Transverse colon (tissue), 3 donors: Measurements from ENCODE around the gene ABLIM2.

ENCODE experiments used
- POLR2A ChIP-seq: fragments of 450-650 bp; IDR thresholded peaks from one replicate; pipeline ENCODE4 v1.6.1; 2016; ENCODE audit warnings: antibody characterized with exemption, mild to moderate bottlenecking, moderate library complexity
- TF ChIP-seq, protein P1 (sequence below), 5 experiments: fragments of 200-600 bp in 3 of 5; fragments of 450-650 bp in 2 of 5; sonication (generic) in 3 of 5; IDR thresholded peaks; 1 replicate in 2 of 5; 2 replicates in 3 of 5; pipeline ENCODE4 v1.5.1; 2016 to 2017; ENCODE audit warnings: antibody characterized with exemption in 5 of 5, inconsistent platforms in 3 of 5, mild to moderate bottlenecking in 2 of 5, moderate library complexity in 1 of 5

DNA sequence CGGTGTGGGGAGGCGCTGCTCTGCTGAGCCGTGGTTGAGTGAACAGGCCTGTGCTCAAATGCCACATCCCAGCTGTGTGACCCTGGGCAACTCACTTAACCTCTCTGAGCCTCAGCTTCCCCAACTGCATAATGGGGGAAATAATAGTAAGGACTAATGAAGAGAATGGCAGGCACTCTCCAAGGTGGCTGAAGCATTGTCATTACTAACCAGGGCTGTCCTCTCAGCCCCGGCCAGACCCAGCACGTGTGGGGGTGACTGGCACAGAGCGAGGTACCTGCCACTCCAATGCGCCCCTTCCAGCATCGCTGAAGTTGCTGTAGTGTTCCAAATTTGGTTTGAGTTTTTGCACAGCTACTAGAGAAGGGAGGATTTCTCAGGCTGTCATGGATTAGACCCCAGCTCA is 80.0 kb downstream of the ABLIM2 start:
- TF ChIP-seq, protein P1, sequence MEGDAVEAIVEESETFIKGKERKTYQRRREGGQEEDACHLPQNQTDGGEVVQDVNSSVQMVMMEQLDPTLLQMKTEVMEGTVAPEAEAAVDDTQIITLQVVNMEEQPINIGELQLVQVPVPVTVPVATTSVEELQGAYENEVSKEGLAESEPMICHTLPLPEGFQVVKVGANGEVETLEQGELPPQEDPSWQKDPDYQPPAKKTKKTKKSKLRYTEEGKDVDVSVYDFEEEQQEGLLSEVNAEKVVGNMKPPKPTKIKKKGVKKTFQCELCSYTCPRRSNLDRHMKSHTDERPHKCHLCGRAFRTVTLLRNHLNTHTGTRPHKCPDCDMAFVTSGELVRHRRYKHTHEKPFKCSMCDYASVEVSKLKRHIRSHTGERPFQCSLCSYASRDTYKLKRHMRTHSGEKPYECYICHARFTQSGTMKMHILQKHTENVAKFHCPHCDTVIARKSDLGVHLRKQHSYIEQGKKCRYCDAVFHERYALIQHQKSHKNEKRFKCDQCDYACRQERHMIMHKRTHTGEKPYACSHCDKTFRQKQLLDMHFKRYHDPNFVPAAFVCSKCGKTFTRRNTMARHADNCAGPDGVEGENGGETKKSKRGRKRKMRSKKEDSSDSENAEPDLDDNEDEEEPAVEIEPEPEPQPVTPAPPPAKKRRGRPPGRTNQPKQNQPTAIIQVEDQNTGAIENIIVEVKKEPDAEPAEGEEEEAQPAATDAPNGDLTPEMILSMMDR (IDR thresholded peaks at IDR 0.05), result no peak
- TF ChIP-seq POLR2A, result no peak
